ENCODE results near the gene SETD3. TPM values are rescaled to one million over a fixed set of nuclear protein-coding genes. Genes with fewer than 3 reads are reported as not detected.

The SETD3 gene
- polyA plus RNA-seq, 1 donor (not counting 4 experiments of a cell fraction or from before 2014, with no cell fraction given) = 48.1 TPM

DNA sequence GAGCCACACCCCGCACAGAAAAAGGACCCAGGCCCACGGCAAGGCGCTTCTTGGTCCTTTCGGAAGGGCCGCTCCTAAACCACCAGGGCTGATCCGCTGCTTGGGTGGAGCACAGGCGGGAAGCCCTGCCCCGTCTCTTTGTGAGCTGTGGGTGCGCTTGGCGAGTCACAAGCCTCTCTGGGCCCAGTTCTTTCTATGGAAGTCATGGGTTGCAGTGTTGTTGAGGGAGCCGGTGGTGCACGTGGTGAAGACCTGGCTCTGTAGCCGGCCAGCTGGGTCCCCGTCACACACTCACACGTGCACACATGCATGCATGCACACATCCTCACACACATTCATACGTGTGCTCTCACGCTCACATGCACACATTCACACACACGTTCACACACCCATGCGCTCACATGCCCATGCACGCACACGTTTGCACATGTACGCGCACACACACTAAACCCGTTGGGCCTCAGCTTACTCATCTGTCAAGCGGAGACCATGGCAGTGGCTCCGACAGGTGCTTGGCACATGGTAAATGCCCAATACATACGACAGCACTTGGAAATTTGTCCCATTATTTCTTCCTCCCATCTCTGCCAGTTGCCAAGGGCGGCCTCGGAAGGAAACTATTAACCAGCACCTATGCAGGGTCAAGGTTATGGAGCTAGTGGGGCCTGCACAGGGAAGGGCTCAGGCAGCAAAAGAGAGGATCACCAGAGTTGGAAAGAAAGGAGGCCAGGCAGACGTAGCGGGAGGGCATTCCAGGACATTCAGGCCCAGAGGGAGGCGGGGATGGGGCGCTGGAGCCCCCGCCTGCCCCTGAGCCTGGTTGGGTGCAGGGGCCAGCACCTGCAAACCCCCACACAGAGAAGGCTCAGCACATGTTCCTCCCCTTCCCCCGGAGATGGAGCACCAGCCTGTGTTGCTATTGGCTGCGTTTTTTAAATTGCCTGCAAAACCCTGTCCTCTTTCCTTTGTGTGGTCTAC, 96.9 kb downstream of the SETD3 start:
- H3K79me2 ChIP-seq (ENCODE audit: control insufficient read depth, insufficient read depth, low read length) = no peaks in the 10 kb centered on the region
- no peaks in the 10 kb centered on the region for H3K36me3 ChIP-seq (ENCODE audit: control insufficient read depth in 2 of 2, extremely low read depth in 1 of 2, insufficient read depth in 2 of 2, low read length in 2 of 2)
- H4K20me1 ChIP-seq (ENCODE audit: control insufficient read depth, extremely low read depth, insufficient read depth, low read length) = no peaks in the 10 kb centered on the region
- no peak overlapping the region for H3K9ac ChIP-seq (ENCODE audit: control insufficient read depth, extremely low read depth, insufficient read depth, low read length)
- dilution Hi-C loops (cut with MboI; ENCODE audit: extremely low pct_ligation_motif_present, low sequenced_read_pairs) = no loop called here
- no peak overlapping the region for H2AFZ ChIP-seq (ENCODE audit: control insufficient read depth, low read length)
- H3K9me3 ChIP-seq (ENCODE audit: control insufficient read depth, low read depth, low read length) = no peaks in the 10 kb centered on the region
- H3K4me1 ChIP-seq (ENCODE audit: control insufficient read depth, extremely low read depth, insufficient read depth, low read length) = peaks cover 2% of the 10 kb centered on the region
- no peak for DNase-seq (ENCODE audit: low read depth, low spot score)
- no peak overlapping the region for H3K27ac ChIP-seq (ENCODE audit: control insufficient read depth, insufficient read depth, low read length)
- no peak overlapping the region for H3K4me2 ChIP-seq (ENCODE audit: control insufficient read depth, extremely low read depth, insufficient read depth, low read depth, low read length)
- no peaks in the 10 kb centered on the region for H3K9me1 ChIP-seq (ENCODE audit: control insufficient read depth, extremely low read depth, insufficient read depth, low read length)
- no peak overlapping the region for H3K4me3 ChIP-seq (ENCODE audit: control insufficient read depth in 2 of 3, extremely low read depth in 1 of 3, insufficient read depth in 2 of 3, low read depth in 1 of 3, low read length in 3 of 3)
- peaks cover 26% of the 10 kb centered on the region for H3K27me3 ChIP-seq (ENCODE audit: control insufficient read depth, extremely low read depth, insufficient read depth, low read length)
- TF ChIP-seq CTCF (optimal IDR thresholded peaks at IDR 0.05 in 1 of 3, IDR thresholded peaks at IDR 0.05 in 1 of 3, conservative IDR thresholded peaks at IDR 0.05 in 1 of 3; ENCODE audit: extremely low read depth in 1 of 3, insufficient read depth in 2 of 3, low read length in 3 of 3) (no peak), EZH2 (IDR thresholded peaks at IDR 0.05; ENCODE audit: low read length) (no peak)
- no peak for FAIRE-seq

- no peak for DNase-seq (ENCODE audit: low read depth, low spot score)
Observed at GRCh38 chr14:99382781-99383471, 97.7 kb downstream of the SETD3 start.

More at GRCh38 chr14:99382781-99383471, 97.7 kb downstream of the SETD3 start:
- no peak for FAIRE-seq
- dilution Hi-C loops (cut with MboI; ENCODE audit: extremely low pct_ligation_motif_present, low sequenced_read_pairs) = no loop called here
- no peak overlapping the region for H3K4me3 ChIP-seq (ENCODE audit: control insufficient read depth in 2 of 3, extremely low read depth in 1 of 3, insufficient read depth in 2 of 3, low read depth in 1 of 3, low read length in 3 of 3)
- no peak overlapping the region for H2AFZ ChIP-seq (ENCODE audit: control insufficient read depth, low read length)
- H3K9me3 ChIP-seq (ENCODE audit: control insufficient read depth, low read depth, low read length) = no peaks in the 10 kb centered on the region
- H3K27me3 ChIP-seq (ENCODE audit: control insufficient read depth, extremely low read depth, insufficient read depth, low read length) = peaks cover 26% of the 10 kb centered on the region
- no peak overlapping the region for H3K9ac ChIP-seq (ENCODE audit: control insufficient read depth, extremely low read depth, insufficient read depth, low read length)
- H3K27ac ChIP-seq (ENCODE audit: control insufficient read depth, insufficient read depth, low read length) = no peak overlapping the region
- no peaks in the 10 kb centered on the region for H3K36me3 ChIP-seq (ENCODE audit: control insufficient read depth in 2 of 2, extremely low read depth in 1 of 2, insufficient read depth in 2 of 2, low read length in 2 of 2)
- no peak overlapping the region for H3K4me2 ChIP-seq (ENCODE audit: control insufficient read depth, extremely low read depth, insufficient read depth, low read depth, low read length)
- TF ChIP-seq CTCF (optimal IDR thresholded peaks at IDR 0.05 in 1 of 3, IDR thresholded peaks at IDR 0.05 in 1 of 3, conservative IDR thresholded peaks at IDR 0.05 in 1 of 3; ENCODE audit: extremely low read depth in 1 of 3, insufficient read depth in 2 of 3, low read length in 3 of 3) (no peak), EZH2 (IDR thresholded peaks at IDR 0.05; ENCODE audit: low read length) (no peak)
- H4K20me1 ChIP-seq (ENCODE audit: control insufficient read depth, extremely low read depth, insufficient read depth, low read length) = no peaks in the 10 kb centered on the region
- H3K79me2 ChIP-seq (ENCODE audit: control insufficient read depth, insufficient read depth, low read length) = no peaks in the 10 kb centered on the region
- no peaks in the 10 kb centered on the region for H3K9me1 ChIP-seq (ENCODE audit: control insufficient read depth, extremely low read depth, insufficient read depth, low read length)
- H3K4me1 ChIP-seq (ENCODE audit: control insufficient read depth, extremely low read depth, insufficient read depth, low read length) = peaks cover 9% of the 10 kb centered on the region

Data from keratinocyte (primary cell).